Chondrocyte (in vitro differentiated cells): Measurements from ENCODE around the gene EYS. TPM values are rescaled to one million over a fixed set of nuclear protein-coding genes. Genes with fewer than 3 reads are reported as not detected.
A peak's percentile ranks its signal among the peaks of the same experiment; 100 is the strongest.

Source experiments
- DNase-seq: peaks from one replicate; pipeline ENCODE4 v3.0.0; 2021; ENCODE audit warnings: mixed read lengths, low spot score
- H3K27ac Mint-ChIP-seq: one replicate; pipeline ENCODE4 v1.8.0; 2021; ENCODE audit warnings: mild to moderate bottlenecking, moderate library complexity, mixed read lengths; ENCODE audit not compliant: unreplicated experiment
- H3K27me3 Mint-ChIP-seq: 2 replicates; pipeline ENCODE4 v1.8.0; 2021; ENCODE audit warnings: low read depth, mixed read lengths
- H3K36me3 Mint-ChIP-seq: 2 replicates; pipeline ENCODE4 v1.8.0; 2021; ENCODE audit warnings: low read depth, mixed read lengths
- H3K4me1 Mint-ChIP-seq: 2 replicates; pipeline ENCODE4 v1.8.0; 2021; ENCODE audit warnings: low read depth, mild to moderate bottlenecking, mixed read lengths
- H3K4me3 Mint-ChIP-seq: one replicate; pipeline ENCODE4 v1.8.0; 2021; ENCODE audit warnings: mild to moderate bottlenecking, moderate library complexity, mixed read lengths; ENCODE audit not compliant: unreplicated experiment
- H3K9me3 Mint-ChIP-seq: 2 replicates; pipeline ENCODE4 v1.8.0; 2021; ENCODE audit warnings: low read depth, mixed read lengths
- CTCF ChIP-seq: fragments of 200-600 bp; sonication (generic); IDR thresholded peaks from 2 replicates; pipeline ENCODE4 v1.5.0; 2021; ENCODE audit warnings: antibody characterized with exemption, mild to moderate bottlenecking, moderate library complexity
- total RNA-seq: library from RNA; stranded (reverse); gene quantifications from 3 replicates; pipeline ENCODE4 v1.2.1, GENCODE V29; 2021

The EYS gene
- total RNA-seq, 1 donor from 2014 or later, result not detected

DNA sequence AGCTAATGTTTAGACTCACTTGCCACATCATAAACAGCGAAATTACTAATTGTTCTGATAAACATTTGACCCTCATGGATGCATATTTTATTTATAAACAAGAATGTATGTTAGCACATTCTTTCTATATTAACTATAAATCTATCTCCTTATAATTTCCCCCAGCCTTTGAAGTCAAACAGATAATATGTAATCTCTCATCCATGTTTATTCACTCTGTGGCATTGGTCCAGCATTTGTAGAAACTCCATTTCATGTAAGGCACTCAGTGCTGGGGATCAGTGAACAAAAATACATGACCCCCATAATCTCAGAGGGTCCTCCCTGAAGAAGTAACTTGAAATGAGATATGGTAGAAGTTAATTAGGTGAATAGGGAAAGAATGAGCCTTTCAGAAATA, 856.9 kb downstream of the EYS start:
- Mint-ChIP-seq H3K36me3 (no peaks in the 10 kb centered on the region), H3K4me3 (no peak overlapping the region), H3K4me1 (no peaks in the 10 kb centered on the region), H3K27ac (no peak overlapping the region), H3K9me3 (peaks cover 6% of the 10 kb centered on the region), H3K27me3 (peaks cover 10% of the 10 kb centered on the region)
- DNase-seq, result no peak
- no peak for TF ChIP-seq CTCF

- Mint-ChIP-seq H3K27me3 (peaks cover 10% of the 10 kb centered on the region), H3K9me3 (peaks cover 6% of the 10 kb centered on the region), H3K4me1 (no peaks in the 10 kb centered on the region), H3K4me3 (no peak overlapping the region), H3K27ac (no peak overlapping the region), H3K36me3 (no peaks in the 10 kb centered on the region)
- no peak for TF ChIP-seq CTCF
- DNase-seq, result no peak
Measured at GRCh38 chr6:64848467-64848866, 858.6 kb downstream of the EYS start.

GRCh38 chr6:64847396-64847795, 859.6 kb downstream of the EYS start:
- Mint-ChIP-seq H3K27ac (no peak overlapping the region), H3K4me3 (no peak overlapping the region), H3K27me3 (peaks cover 11% of the 10 kb centered on the region), H3K4me1 (no peaks in the 10 kb centered on the region), H3K9me3 (peaks cover 5% of the 10 kb centered on the region), H3K36me3 (no peaks in the 10 kb centered on the region)
- TF ChIP-seq CTCF, result no peak
- DNase-seq, result no peak

GRCh38 chr6:64838726-64839125, 868.3 kb downstream of the EYS start:
- Mint-ChIP-seq H3K27me3 (peaks cover 16% of the 10 kb centered on the region), H3K4me1 (no peaks in the 10 kb centered on the region), H3K27ac (no peak overlapping the region), H3K36me3 (no peaks in the 10 kb centered on the region), H3K4me3 (no peak overlapping the region), H3K9me3 (no peaks in the 10 kb centered on the region)
- peak; percentile 47 for TF ChIP-seq CTCF
- DNase-seq, result no peak

DNA sequence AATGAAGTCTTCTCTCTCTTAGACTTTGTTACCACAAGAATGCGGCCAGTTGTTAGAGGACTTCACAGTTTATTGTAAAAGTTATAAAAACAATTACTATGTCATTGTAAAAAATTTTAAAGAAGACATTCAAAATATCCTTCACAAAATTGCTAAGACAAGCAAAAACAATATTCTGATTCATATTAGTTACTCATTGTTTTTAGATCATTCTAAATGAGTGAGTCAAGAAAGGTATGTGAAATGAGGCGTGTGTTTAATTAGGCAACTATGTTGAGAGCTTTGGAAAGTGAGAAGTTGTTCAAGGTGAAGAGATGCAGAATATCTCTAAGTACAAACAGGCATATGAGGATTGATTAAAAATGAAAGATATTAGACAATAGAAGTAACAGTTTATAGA, 875.3 kb downstream of the EYS start:
- no peak for TF ChIP-seq CTCF
- Mint-ChIP-seq H3K9me3 (no peaks in the 10 kb centered on the region), H3K27me3 (peaks cover 5% of the 10 kb centered on the region), H3K27ac (no peak overlapping the region), H3K4me1 (no peaks in the 10 kb centered on the region), H3K4me3 (no peak overlapping the region), H3K36me3 (no peaks in the 10 kb centered on the region)
- DNase-seq, result no peak
